A549 (cell line): ENCODE measurements around the gene TMEM223. TPM values are rescaled to one million over a fixed set of nuclear protein-coding genes. Genes with fewer than 3 reads are reported as not detected.
A peak's percentile ranks its signal among the peaks of the same experiment; 100 is the strongest.

Experiments used
- ATAC-seq, 2 experiments: fragments of 200-7000 bp in 1 of 2; fragments of >200 bp in 1 of 2; cut with Nextera tagmentation in 1 of 2; cut with Tn5 transposase in 1 of 2; 3 replicates each; pipeline versions ENCODE4 v1.8.0 to v1.9.1; 2018 to 2020; ENCODE audit warnings: mild to moderate bottlenecking in 1 of 2, moderate library complexity in 1 of 2
- CTCF ChIA-PET: fragments of 300-600 bp; sonication (Branson Sonifier 250); formaldehyde crosslinking; extraction: SDS; loops from one replicate; lab custom pipeline; 2021; ENCODE audit warnings: antibody characterized with exemption, inconsistent platforms; lab: Yijun Ruan, JAX
- POLR2A ChIA-PET: fragments of 350-600 bp; formaldehyde crosslinking; extraction: SDS; loops from one replicate; lab custom pipeline; 2021; ENCODE audit warnings: antibody characterized with exemption, inconsistent platforms; lab: Yijun Ruan, JAX
- DNase-seq, 2 experiments: peaks; one replicate each; pipeline versions ENCODE4 v3.0.0 to v3.0.0-alpha.2; 2011 to 2016; ENCODE audit warnings: low read depth in 1 of 2, low spot score in 1 of 2
- FAIRE-seq: peaks from 2 replicates; lab custom pipeline; 2011; peaks lifted over from hg19 to GRCh38; lab: Jason Lieb, UNC
- H3K27ac ChIP-seq, 2 experiments: fragments of >200 bp; sonication (Bioruptor Twin); formaldehyde crosslinking; 3 replicates each; pipeline ENCODE4 v1.5.1; 2016 to 2017
- H3K4me1 ChIP-seq: fragments of >200 bp; sonication (Bioruptor Twin); formaldehyde crosslinking; 3 replicates; pipeline ENCODE4 v1.6.1; 2016
- H3K4me2 ChIP-seq: fragments of >200 bp; sonication (Bioruptor Twin); formaldehyde crosslinking; 3 replicates; pipeline ENCODE4 v1.6.1; 2016
- H3K4me3 ChIP-seq: fragments of >200 bp; sonication (Bioruptor Twin); formaldehyde crosslinking; 3 replicates; pipeline ENCODE4 v1.5.1; 2016
- H3K9me3 ChIP-seq: fragments of >200 bp; sonication (Bioruptor Twin); formaldehyde crosslinking; 3 replicates; pipeline ENCODE4 v1.6.1; 2016
- BHLHE40 ChIP-seq: IDR thresholded peaks from 2 replicates; pipeline ENCODE4 v1.6.1; 2012; ENCODE audit warnings: low read depth, low read length, inconsistent platforms
- CBX8 ChIP-seq: fragments of 200-600 bp; sonication (generic); IDR thresholded peaks from 2 replicates; pipeline ENCODE4 v1.6.1; 2016
- CHD4 ChIP-seq: fragments of 200-600 bp; sonication (generic); IDR thresholded peaks from 2 replicates; pipeline ENCODE4 v1.6.1; 2016; ENCODE audit warnings: antibody characterized with exemption, mild to moderate bottlenecking, borderline replicate concordance
- EHF ChIP-seq: fragments of 250-450 bp; sonication (Bioruptor Pico); IDR thresholded peaks from 2 replicates; pipeline ENCODE4 v1.5.0; 2020; ENCODE audit warnings: mild to moderate bottlenecking
- FOSB ChIP-seq: fragments of 250-450 bp; sonication (Bioruptor Pico); IDR thresholded peaks from 2 replicates; pipeline ENCODE4 v1.5.0; 2020; ENCODE audit warnings: mild to moderate bottlenecking, moderate library complexity
- FOSL2 ChIP-seq, 2 experiments: fragments of 450-650 bp in 1 of 2; fragments of >200 bp in 1 of 2; sonication (Bioruptor Twin) in 1 of 2; formaldehyde crosslinking; IDR thresholded peaks; 2 replicates each; pipeline versions ENCODE4 v1.5.0 to v1.6.1; 2016 to 2020; ENCODE audit warnings: mild to moderate bottlenecking in 1 of 2, moderate library complexity in 1 of 2
- GATA3 ChIP-seq: IDR thresholded peaks from 2 replicates; pipeline ENCODE4 v1.6.1; 2012; ENCODE audit warnings: borderline replicate concordance
- HEYL ChIP-seq: fragments of 250-450 bp; sonication (Bioruptor Pico); IDR thresholded peaks from 2 replicates; pipeline ENCODE4 v1.8.0; 2021; ENCODE audit warnings: mild to moderate bottlenecking, moderate library complexity
- HOXB13 ChIP-seq: fragments of 250-450 bp; sonication (Bioruptor Pico); IDR thresholded peaks from 2 replicates; pipeline ENCODE4 v1.5.0; 2020; ENCODE audit warnings: low read depth, mild to moderate bottlenecking, moderate library complexity
- HOXB5 ChIP-seq: fragments of 250-450 bp; sonication (Bioruptor Pico); IDR thresholded peaks from 2 replicates; pipeline ENCODE4 v1.5.0; 2020; ENCODE audit warnings: mild to moderate bottlenecking, moderate library complexity
- JUN ChIP-seq, 2 experiments: fragments of >200 bp; sonication (Bioruptor Twin); formaldehyde crosslinking; IDR thresholded peaks; 2 replicates in 1 of 2; 3 replicates in 1 of 2; pipeline ENCODE4 v1.6.1; 2016 to 2017
- KDM5A ChIP-seq: fragments of 200-600 bp; sonication (generic); IDR thresholded peaks from 2 replicates; pipeline ENCODE4 v1.6.1; 2016; ENCODE audit warnings: antibody characterized with exemption, mild to moderate bottlenecking
- NR3C1 ChIP-seq: fragments of >200 bp; sonication (Bioruptor Twin); formaldehyde crosslinking; IDR thresholded peaks from 3 replicates; pipeline ENCODE4 v1.6.1; 2017
- PHF8 ChIP-seq: fragments of 200-600 bp; sonication (generic); IDR thresholded peaks from 2 replicates; pipeline ENCODE4 v1.6.1; 2016; ENCODE audit warnings: low read depth, mild to moderate bottlenecking, antibody characterized with exemption, moderate library complexity, borderline replicate concordance
- POLR2A ChIP-seq: IDR thresholded peaks from 2 replicates; pipeline ENCODE4 v1.6.1; 2012; ENCODE audit warnings: mild to moderate bottlenecking, low read length
- POLR2AphosphoS2 ChIP-seq: conservative IDR thresholded peaks from 2 replicates; pipeline ENCODE4 v1.6.1; 2012; ENCODE audit warnings: low read length, improper control_type of control experiment, inconsistent platforms
- RAD21 ChIP-seq, 2 experiments: fragments of >200 bp in 1 of 2; sonication (Bioruptor Twin) in 1 of 2; formaldehyde crosslinking in 1 of 2; IDR thresholded peaks in 1 of 2; conservative IDR thresholded peaks in 1 of 2; 2 replicates in 1 of 2; 3 replicates in 1 of 2; pipeline ENCODE4 v1.6.1; 2012 to 2018; ENCODE audit warnings: inconsistent platforms in 1 of 2
- RCOR1 ChIP-seq: fragments of 150-350 bp; IDR thresholded peaks from 2 replicates; pipeline ENCODE4 v1.6.1; 2014; ENCODE audit warnings: antibody characterized with exemption, low read length, low read depth
- RFX5 ChIP-seq: fragments of 450-650 bp; IDR thresholded peaks from 2 replicates; pipeline ENCODE4 v1.7.1; 2014; ENCODE audit warnings: antibody characterized with exemption, mild to moderate bottlenecking, moderate library complexity
- RNF2 ChIP-seq: fragments of 200-600 bp; sonication (generic); IDR thresholded peaks from 2 replicates; pipeline ENCODE4 v1.6.1; 2016; ENCODE audit warnings: low read depth, mild to moderate bottlenecking, antibody characterized with exemption, moderate library complexity, borderline replicate concordance
- TFCP2L1 ChIP-seq: fragments of 250-450 bp; sonication (Bioruptor Pico); IDR thresholded peaks from 2 replicates; pipeline ENCODE4 v1.5.0; 2021; ENCODE audit warnings: mild to moderate bottlenecking
- WGBS: methylation state at CpG from one replicate; pipeline ENCODE4 v1.1.6; 2017; ENCODE audit errors: missing lambda C conversion rate; 5-methylcytosine and 5-hydroxymethylcytosine counted together
- polyA minus RNA-seq: library from RNA; depleted of rRNA, polyadenylated mRNA; stranded (reverse); fragments of >200 nt; gene quantifications from 2 replicates; pipeline ENCODE4 v1.2.3, GENCODE V29; 2011; rRNA and poly(A)+ RNA removed
- polyA plus RNA-seq, 4 experiments: library from polyadenylated mRNA; depleted of rRNA in 3 of 4; stranded (reverse); fragments of >200 nt; fragmentation: RNase III in 1 of 4; extraction: RNeasy Plus Mini Kit Qiagen cat#74134 plus additional on column Dnase treatment in 1 of 4; gene quantifications; 2 replicates in 3 of 4; 3 replicates in 1 of 4; pipeline ENCODE4 v1.2.3, GENCODE V29; 2011 to 2017
- TF ChIP-seq, protein P1 (sequence below): fragments of >200 bp; sonication (Bioruptor Twin); formaldehyde crosslinking; IDR thresholded peaks from 3 replicates; pipeline ENCODE4 v1.6.1; 2016
- TF ChIP-seq, protein P2 (sequence below): fragments of >200 bp; sonication (Bioruptor Twin); formaldehyde crosslinking; IDR thresholded peaks from 3 replicates; pipeline ENCODE4 v1.5.1; 2016
- TF ChIP-seq, protein P3 (sequence below): IDR thresholded peaks from 2 replicates; pipeline ENCODE4 v1.6.1; 2012
- TF ChIP-seq, protein P4 (sequence below): IDR thresholded peaks from 2 replicates; pipeline ENCODE4 v1.6.1; 2012; ENCODE audit warnings: low read depth, borderline replicate concordance
- TF ChIP-seq, protein P5 (sequence below): fragments of 250-450 bp; sonication (Bioruptor Pico); IDR thresholded peaks from 2 replicates; pipeline ENCODE4 v1.5.0; 2021; ENCODE audit warnings: mild to moderate bottlenecking, moderate library complexity, borderline replicate concordance

The TMEM223 gene, protein sequence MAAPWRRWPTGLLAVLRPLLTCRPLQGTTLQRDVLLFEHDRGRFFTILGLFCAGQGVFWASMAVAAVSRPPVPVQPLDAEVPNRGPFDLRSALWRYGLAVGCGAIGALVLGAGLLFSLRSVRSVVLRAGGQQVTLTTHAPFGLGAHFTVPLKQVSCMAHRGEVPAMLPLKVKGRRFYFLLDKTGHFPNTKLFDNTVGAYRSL
- 20.6 and 26.5 TPM in 2 replicates for polyA plus RNA-seq (2011; rRNA removed)
- polyA plus RNA-seq (2012; cell fraction: cytosol; rRNA removed): 26.9 and 43.3 TPM in 2 replicates
- polyA plus RNA-seq (2012; cell fraction: nucleus; rRNA removed): 21.7 and 25.3 TPM in 2 replicates
- polyA plus RNA-seq (2017; fragmentation: RNase III; extraction: RNeasy Plus Mini Kit Qiagen cat#74134 plus additional on column Dnase treatment): 20.1 to 24.3 TPM (median 23.5 TPM) in 3 replicates
- 9.0 and 10.3 TPM in 2 replicates for polyA minus RNA-seq

DNA sequence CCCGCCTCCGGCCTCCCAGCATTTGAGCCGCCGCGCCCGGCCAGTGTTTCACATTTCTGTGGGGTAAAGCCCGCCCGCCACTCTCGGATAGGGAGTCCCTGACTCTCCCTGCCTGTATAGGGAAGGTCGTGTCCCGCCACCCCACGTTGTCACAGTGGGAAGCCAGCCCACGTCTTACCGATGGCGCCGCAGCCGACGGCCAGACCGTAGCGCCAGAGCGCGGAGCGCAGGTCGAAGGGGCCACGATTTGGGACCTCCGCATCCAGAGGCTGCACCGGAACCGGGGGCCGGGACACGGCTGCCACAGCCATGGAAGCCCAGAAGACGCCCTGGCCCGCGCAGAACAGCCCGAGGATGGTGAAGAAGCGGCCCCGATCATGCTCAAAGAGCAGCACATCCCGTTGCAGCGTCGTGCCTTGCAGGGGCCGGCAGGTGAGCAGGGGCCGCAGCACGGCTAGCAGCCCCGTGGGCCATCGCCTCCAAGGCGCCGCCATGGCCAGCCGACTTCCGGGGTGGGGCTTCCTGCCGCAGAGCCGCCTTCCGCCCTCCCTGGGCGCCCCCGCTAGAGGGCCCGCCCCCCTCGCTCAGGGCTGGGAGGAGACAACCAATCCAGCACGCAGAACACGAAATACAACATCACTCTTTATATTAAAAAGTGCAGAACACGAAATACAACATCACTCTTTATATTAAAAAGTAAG, at the start of gene TMEM223:
TMEM223 (minus strand) TSS at position 506 of the 701 bp plus-strand sequence; CDS start at position 494, 12 bp downstream.
- POLR2A ChIA-PET: interaction anchor here (0.7 to 3.7 kb wide), 5 partner anchors 10 to 200 kb away, joined by 3 to 20 read pairs (median 3); partner anchors contain the start of genes NXF1, TUT1 and ZBTB3
- peak within 1 kb of the TSS; percentile 89 for H3K27ac ChIP-seq
- H3K9me3 ChIP-seq: no peaks in the 10 kb centered on the region
- H3K4me3 ChIP-seq: peak within 1 kb of the TSS; percentile 83
- CTCF ChIA-PET: interaction anchor here (1.1 to 8.3 kb wide), 5 partner anchors 10 to 111 kb away, joined by 3 to 211 read pairs (median 5); partner anchors contain the start of gene TAF6L
- DNase-seq (peak; percentile 71 to 79), ATAC-seq (peak; percentile 79 to 89), FAIRE-seq (no peak)
- H3K4me2 ChIP-seq: peak within 1 kb of the TSS; percentile 87
- peaks cover 31% of the 10 kb centered on the region for H3K4me1 ChIP-seq
- WGBS: 2% methylated on average over 46 of the region's 58 CpGs
- TF ChIP-seq HOXB5 (CRISPR knock-in tag) (no peak), TFCP2L1 (CRISPR knock-in tag) (peak; percentile 72), EHF (peak; percentile 4; the same call in 1 of the 2 replicates), KDM5A (peak; percentile 80), FOSB (no peak), CHD4 (no peak), RNF2 (no peak), JUN (IDR thresholded peaks at IDR 0.05) (peak; percentile 87 to 93), NR3C1 (no peak), RCOR1 (no peak), PHF8 (peak; percentile 59; the same call in 1 of the 2 replicates), POLR2AphosphoS2 (0 out of 2 replicates have a peak, but pooled peaks have one; percentile 92), POLR2A (peak; percentile 97), RFX5 (no peak), FOSL2 (IDR thresholded peaks at IDR 0.05) (no peak), FOSL2 (CRISPR knock-in tag; IDR thresholded peaks at IDR 0.05) (no peak), HOXB13 (CRISPR knock-in tag) (no peak), RAD21 (conservative IDR thresholded peaks at IDR 0.05 in 1 of 2, IDR thresholded peaks at IDR 0.05 in 1 of 2) (no peak), HEYL (CRISPR knock-in tag) (no peak), GATA3 (no peak), BHLHE40 (no peak), CBX8 (no peak)
- TF ChIP-seq, protein P1, sequence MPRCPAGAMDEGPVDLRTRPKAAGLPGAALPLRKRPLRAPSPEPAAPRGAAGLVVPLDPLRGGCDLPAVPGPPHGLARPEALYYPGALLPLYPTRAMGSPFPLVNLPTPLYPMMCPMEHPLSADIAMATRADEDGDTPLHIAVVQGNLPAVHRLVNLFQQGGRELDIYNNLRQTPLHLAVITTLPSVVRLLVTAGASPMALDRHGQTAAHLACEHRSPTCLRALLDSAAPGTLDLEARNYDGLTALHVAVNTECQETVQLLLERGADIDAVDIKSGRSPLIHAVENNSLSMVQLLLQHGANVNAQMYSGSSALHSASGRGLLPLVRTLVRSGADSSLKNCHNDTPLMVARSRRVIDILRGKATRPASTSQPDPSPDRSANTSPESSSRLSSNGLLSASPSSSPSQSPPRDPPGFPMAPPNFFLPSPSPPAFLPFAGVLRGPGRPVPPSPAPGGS: peak; percentile 90
- TF ChIP-seq, protein P2, sequence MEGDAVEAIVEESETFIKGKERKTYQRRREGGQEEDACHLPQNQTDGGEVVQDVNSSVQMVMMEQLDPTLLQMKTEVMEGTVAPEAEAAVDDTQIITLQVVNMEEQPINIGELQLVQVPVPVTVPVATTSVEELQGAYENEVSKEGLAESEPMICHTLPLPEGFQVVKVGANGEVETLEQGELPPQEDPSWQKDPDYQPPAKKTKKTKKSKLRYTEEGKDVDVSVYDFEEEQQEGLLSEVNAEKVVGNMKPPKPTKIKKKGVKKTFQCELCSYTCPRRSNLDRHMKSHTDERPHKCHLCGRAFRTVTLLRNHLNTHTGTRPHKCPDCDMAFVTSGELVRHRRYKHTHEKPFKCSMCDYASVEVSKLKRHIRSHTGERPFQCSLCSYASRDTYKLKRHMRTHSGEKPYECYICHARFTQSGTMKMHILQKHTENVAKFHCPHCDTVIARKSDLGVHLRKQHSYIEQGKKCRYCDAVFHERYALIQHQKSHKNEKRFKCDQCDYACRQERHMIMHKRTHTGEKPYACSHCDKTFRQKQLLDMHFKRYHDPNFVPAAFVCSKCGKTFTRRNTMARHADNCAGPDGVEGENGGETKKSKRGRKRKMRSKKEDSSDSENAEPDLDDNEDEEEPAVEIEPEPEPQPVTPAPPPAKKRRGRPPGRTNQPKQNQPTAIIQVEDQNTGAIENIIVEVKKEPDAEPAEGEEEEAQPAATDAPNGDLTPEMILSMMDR: no peak
- TF ChIP-seq, protein P3, sequence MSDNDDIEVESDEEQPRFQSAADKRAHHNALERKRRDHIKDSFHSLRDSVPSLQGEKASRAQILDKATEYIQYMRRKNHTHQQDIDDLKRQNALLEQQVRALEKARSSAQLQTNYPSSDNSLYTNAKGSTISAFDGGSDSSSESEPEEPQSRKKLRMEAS: peak; percentile 73
- TF ChIP-seq, protein P4, sequence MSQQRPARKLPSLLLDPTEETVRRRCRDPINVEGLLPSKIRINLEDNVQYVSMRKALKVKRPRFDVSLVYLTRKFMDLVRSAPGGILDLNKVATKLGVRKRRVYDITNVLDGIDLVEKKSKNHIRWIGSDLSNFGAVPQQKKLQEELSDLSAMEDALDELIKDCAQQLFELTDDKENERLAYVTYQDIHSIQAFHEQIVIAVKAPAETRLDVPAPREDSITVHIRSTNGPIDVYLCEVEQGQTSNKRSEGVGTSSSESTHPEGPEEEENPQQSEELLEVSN: peak; percentile 48; the same call in 1 of the 2 replicates
- TF ChIP-seq, protein P5, sequence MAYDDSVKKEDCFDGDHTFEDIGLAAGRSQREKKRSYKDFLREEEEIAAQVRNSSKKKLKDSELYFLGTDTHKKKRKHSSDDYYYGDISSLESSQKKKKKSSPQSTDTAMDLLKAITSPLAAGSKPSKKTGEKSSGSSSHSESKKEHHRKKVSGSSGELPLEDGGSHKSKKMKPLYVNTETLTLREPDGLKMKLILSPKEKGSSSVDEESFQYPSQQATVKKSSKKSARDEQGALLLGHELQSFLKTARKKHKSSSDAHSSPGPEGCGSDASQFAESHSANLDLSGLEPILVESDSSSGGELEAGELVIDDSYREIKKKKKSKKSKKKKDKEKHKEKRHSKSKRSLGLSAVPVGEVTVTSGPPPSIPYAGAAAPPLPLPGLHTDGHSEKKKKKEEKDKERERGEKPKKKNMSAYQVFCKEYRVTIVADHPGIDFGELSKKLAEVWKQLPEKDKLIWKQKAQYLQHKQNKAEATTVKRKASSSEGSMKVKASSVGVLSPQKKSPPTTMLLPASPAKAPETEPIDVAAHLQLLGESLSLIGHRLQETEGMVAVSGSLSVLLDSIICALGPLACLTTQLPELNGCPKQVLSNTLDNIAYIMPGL: no peak
